SU-DHL-6 (cell line): ENCODE data around the gene KANSL3.

Experiments
- CTCF ChIP-seq: fragments of 200-600 bp; sonication (generic); IDR thresholded peaks from one replicate; pipeline ENCODE4 v1.5.1; 2017; ENCODE audit warnings: antibody characterized with exemption, mild to moderate bottlenecking, low read length, moderate library complexity; ENCODE audit not compliant: insufficient read depth, poor library complexity, severe bottlenecking
- EZH2phosphoT487 ChIP-seq: fragments of 200-600 bp; sonication (generic), shearing (Covaris generic); conservative IDR thresholded peaks from 2 replicates; pipeline ENCODE4 v1.6.1; 2018; ENCODE audit warnings: mild to moderate bottlenecking, antibody characterized with exemption, low read length, moderate library complexity, mixed read lengths

- TF ChIP-seq CTCF: no peak
- no peak for TF ChIP-seq EZH2phosphoT487
Measured at GRCh38 chr2:96553176-96553956, 84.7 kb downstream of the KANSL3 start.
